ENCODE data around the gene KCNK2. TPM values are rescaled to one million over a fixed set of nuclear protein-coding genes. Genes with fewer than 3 reads are reported as not detected.

KCNK2 gene
- total RNA-seq, 1 experiment from 2014 or later: 0.15 TPM

DNA sequence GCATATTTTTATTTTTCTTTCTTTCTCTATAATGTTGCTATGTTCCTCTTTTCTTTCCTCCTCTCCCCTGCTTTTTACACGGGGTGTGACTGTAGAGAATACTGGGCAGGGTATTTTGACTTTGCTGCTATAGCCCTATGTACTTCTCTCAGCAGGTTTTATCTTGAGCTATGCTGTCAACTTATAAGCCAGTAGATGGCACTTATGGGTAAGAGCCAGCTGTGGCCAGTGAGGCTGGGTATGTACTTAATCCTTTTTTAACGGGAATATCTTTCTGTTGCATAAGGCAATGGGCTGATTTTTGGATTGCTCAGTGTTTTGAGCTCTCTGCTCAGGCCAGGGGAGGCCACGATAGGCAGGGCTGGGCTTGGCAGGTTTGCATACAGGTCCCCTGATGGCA lies 99.0 kb downstream of the KCNK2 start (continued):
- TF ChIP-seq PRDM15 (CRISPR knock-in tag; IDR thresholded peaks at IDR 0.05): no peak

- no peak overlapping the region for H3K27ac Mint-ChIP-seq
- ATAC-seq: no peak
- H3K36me3 Mint-ChIP-seq: peaks cover 14% of the 10 kb centered on the region; the same call in 1 of the 2 replicates
- peaks cover 22% of the 10 kb centered on the region for H3K9me3 Mint-ChIP-seq
- H3K27me3 Mint-ChIP-seq (ENCODE audit: low read depth): no peaks in the 10 kb centered on the region
- H3K4me1 Mint-ChIP-seq: no peaks in the 10 kb centered on the region
- no peak for TF ChIP-seq CREB1 (CRISPR knock-in tag; IDR thresholded peaks at IDR 0.05)
- no peak for TF ChIP-seq NFATC4 (CRISPR knock-in tag; IDR thresholded peaks at IDR 0.05)
- TF ChIP-seq ATF1 (CRISPR knock-in tag; IDR thresholded peaks at IDR 0.05): no peak
- TF ChIP-seq ZNF671 (CRISPR knock-in tag; IDR thresholded peaks at IDR 0.05): no peak
- TF ChIP-seq ATF6 (CRISPR knock-in tag; IDR thresholded peaks at IDR 0.05): no peak
- no peak for TF ChIP-seq AFF4 (CRISPR knock-in tag; IDR thresholded peaks at IDR 0.05; ENCODE audit: borderline replicate concordance)
- TF ChIP-seq ZNF219 (CRISPR knock-in tag; IDR thresholded peaks at IDR 0.05; ENCODE audit: borderline replicate concordance): no peak
- TF ChIP-seq, protein P1, sequence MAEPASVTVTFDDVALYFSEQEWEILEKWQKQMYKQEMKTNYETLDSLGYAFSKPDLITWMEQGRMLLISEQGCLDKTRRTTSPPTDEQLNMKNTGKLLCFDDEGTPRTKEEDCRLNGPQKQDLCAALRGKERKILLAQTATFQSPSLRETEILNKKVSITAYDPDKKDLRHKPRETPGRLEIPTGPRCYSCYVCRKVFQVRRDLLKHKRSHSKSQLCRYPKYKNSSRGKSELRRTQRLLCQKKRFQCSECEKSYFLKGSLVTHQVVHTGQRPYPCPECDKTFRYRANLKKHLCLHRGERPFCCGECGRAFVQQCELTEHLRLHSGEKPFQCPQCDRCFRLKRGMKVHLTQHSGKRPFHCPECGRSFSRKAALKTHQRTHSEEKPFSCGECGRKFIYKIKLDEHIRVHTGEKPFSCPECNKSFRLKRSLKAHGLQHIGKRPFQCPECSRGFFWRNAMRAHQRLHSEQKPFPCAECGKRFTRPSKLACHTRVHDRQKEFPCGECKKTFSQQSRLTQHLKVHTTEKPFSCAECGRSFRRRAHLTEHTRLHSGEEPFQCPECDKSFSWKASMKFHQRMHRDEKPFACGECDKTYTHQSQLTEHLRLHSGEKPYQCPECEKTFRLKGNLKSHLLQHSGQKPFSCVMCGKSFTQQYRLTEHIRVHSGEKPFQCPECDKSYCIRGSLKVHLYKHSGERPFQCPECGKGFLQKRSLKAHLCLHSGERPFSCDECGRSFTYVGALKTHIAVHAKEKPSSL (CRISPR knock-in tag; conservative IDR thresholded peaks at IDR 0.05): no peak
- no peak for TF ChIP-seq ZNF423 (CRISPR knock-in tag; IDR thresholded peaks at IDR 0.05)
- TF ChIP-seq SP1 (CRISPR knock-in tag; conservative IDR thresholded peaks at IDR 0.05): no peak
- TF ChIP-seq IRF2 (CRISPR knock-in tag; IDR thresholded peaks at IDR 0.05; ENCODE audit: borderline replicate concordance, low read depth): no peak
- TF ChIP-seq NFYB (CRISPR knock-in tag; conservative IDR thresholded peaks at IDR 0.05; ENCODE audit: low read depth): no peak
- TF ChIP-seq IRF1 (CRISPR knock-in tag; IDR thresholded peaks at IDR 0.05): no peak
- no peak for TF ChIP-seq FOXP1 (CRISPR knock-in tag; IDR thresholded peaks at IDR 0.05; ENCODE audit: borderline replicate concordance)
- no peak for TF ChIP-seq GABPB1 (CRISPR knock-in tag; IDR thresholded peaks at IDR 0.05)
- TF ChIP-seq, protein P2, sequence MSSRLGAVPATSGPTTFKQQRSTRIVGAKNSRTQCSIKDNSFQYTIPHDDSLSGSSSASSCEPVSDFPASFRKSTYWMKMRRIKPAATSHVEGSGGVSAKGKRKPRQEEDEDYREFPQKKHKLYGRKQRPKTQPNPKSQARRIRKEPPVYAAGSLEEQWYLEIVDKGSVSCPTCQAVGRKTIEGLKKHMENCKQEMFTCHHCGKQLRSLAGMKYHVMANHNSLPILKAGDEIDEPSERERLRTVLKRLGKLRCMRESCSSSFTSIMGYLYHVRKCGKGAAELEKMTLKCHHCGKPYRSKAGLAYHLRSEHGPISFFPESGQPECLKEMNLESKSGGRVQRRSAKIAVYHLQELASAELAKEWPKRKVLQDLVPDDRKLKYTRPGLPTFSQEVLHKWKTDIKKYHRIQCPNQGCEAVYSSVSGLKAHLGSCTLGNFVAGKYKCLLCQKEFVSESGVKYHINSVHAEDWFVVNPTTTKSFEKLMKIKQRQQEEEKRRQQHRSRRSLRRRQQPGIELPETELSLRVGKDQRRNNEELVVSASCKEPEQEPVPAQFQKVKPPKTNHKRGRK (CRISPR knock-in tag; IDR thresholded peaks at IDR 0.05; ENCODE audit: borderline replicate concordance): no peak
- TF ChIP-seq CBFB (CRISPR knock-in tag; IDR thresholded peaks at IDR 0.05; ENCODE audit: low read depth): no peak
- H3K4me3 Mint-ChIP-seq: no peak overlapping the region
- no peak for DNase-seq (ENCODE audit: low spot score)
- POLR2A ChIA-PET: no interaction called here
- CTCF ChIA-PET: no interaction called here
Measured at GRCh38 chr1:215185067-215185620, 102.6 kb downstream of the KCNK2 start.
